Activated B cell treated with CpG ODN at 0.5 μM for 24 hours (primary cell): ENCODE results near the gene GDF2. TPM values are rescaled to one million over a fixed set of nuclear protein-coding genes. Genes with fewer than 3 reads are reported as not detected.

Experiments used
- ATAC-seq: fragments of 200-7000 bp; cut with Tn5 transposase; one replicate; pipeline ENCODE4 v1.10.0; 2021; ENCODE audit warnings: low read depth, mild to moderate bottlenecking, moderate library complexity
- CTCF ChIA-PET: fragments of 350-600 bp; sonication (Branson Sonifier 250); formaldehyde crosslinking; loops from one replicate; lab custom pipeline; 2021; ENCODE audit warnings: antibody characterized with exemption; lab: Charles Lee
- POLR2A ChIA-PET: fragments of 350-600 bp; sonication (Branson Sonifier 250); formaldehyde crosslinking; loops from one replicate; lab custom pipeline; 2021; ENCODE audit warnings: antibody characterized with exemption; lab: Charles Lee
- DNase-seq: peaks from one replicate; pipeline ENCODE4 v3.0.0; 2022
- H3K27ac Mint-ChIP-seq: one replicate; pipeline ENCODE4 v1.8.0; 2020; ENCODE audit warnings: mixed read lengths
- H3K27me3 Mint-ChIP-seq: one replicate; pipeline ENCODE4 v1.8.0; 2021; ENCODE audit warnings: mixed read lengths
- H3K36me3 Mint-ChIP-seq: one replicate; pipeline ENCODE4 v1.8.0; 2021; ENCODE audit warnings: low read depth, mixed read lengths
- H3K4me1 Mint-ChIP-seq: one replicate; pipeline ENCODE4 v1.8.0; 2021; ENCODE audit warnings: mixed read lengths
- H3K4me3 Mint-ChIP-seq: one replicate; pipeline ENCODE4 v1.8.0; 2020; ENCODE audit warnings: mild to moderate bottlenecking, mixed read lengths
- H3K9me3 Mint-ChIP-seq: one replicate; pipeline ENCODE4 v1.8.0; 2020; ENCODE audit warnings: mixed read lengths
- CTCF ChIP-seq: fragments of 200-600 bp; IDR thresholded peaks from one replicate; pipeline ENCODE4 v1.8.0; 2022; ENCODE audit warnings: antibody characterized with exemption, mild to moderate bottlenecking
- intact Hi-C: fragments of 100-400 bp; cut with micrococcal nuclease; formaldehyde crosslinking; loops from one replicate; pipeline ENCODE4 v1.15.1; 2024
- total RNA-seq: library from RNA; stranded (reverse); gene quantifications from 2 replicates; pipeline ENCODE4 v1.2.3, GENCODE V29; 2022

The GDF2 gene
- total RNA-seq, 1 donor from 2014 or later = not detected

GRCh38 chr10:47333532-47333931 lies 11.3 kb downstream of the GDF2 start:
- ChIA-PET POLR2A (no interaction called here), CTCF (interaction anchor here (1.2 kb wide), 1 partner anchor 286 kb away, joined by 3 read pairs; no protein-coding TSS in a partner anchor)
- Mint-ChIP-seq H3K36me3 (no peaks in the 10 kb centered on the region), H3K4me3 (no peak overlapping the region), H3K9me3 (peaks cover under 1% of the 10 kb centered on the region), H3K27ac (no peak overlapping the region), H3K27me3 (peaks cover 5% of the 10 kb centered on the region), H3K4me1 (no peaks in the 10 kb centered on the region)
- ATAC-seq (no peak), DNase-seq (no peak)
- intact Hi-C loops = no loop called here
- no peak for TF ChIP-seq CTCF

GRCh38 chr10:47334466-47335295 lies 12.4 kb downstream of the GDF2 start:
- TF ChIP-seq CTCF = no peak
- POLR2A ChIA-PET = no interaction called here
- CTCF ChIA-PET = no interaction called here
- Mint-ChIP-seq H3K4me1 (no peaks in the 10 kb centered on the region), H3K36me3 (no peaks in the 10 kb centered on the region), H3K9me3 (no peaks in the 10 kb centered on the region), H3K27ac (no peak overlapping the region), H3K27me3 (peaks cover 9% of the 10 kb centered on the region), H3K4me3 (no peak overlapping the region)
- ATAC-seq (no peak), DNase-seq (no peak)
- intact Hi-C loops = no loop called here

GRCh38 chr10:47335906-47336305 lies 13.7 kb downstream of the GDF2 start:
- ChIA-PET CTCF (no interaction called here), POLR2A (no interaction called here)
- H3K4me1 Mint-ChIP-seq = peaks cover 6% of the 10 kb centered on the region
- H3K36me3 Mint-ChIP-seq = no peaks in the 10 kb centered on the region
- intact Hi-C loops = no loop called here
- ATAC-seq = no peak
- peaks cover 17% of the 10 kb centered on the region for H3K27me3 Mint-ChIP-seq
- H3K9me3 Mint-ChIP-seq = no peaks in the 10 kb centered on the region
- TF ChIP-seq CTCF = no peak
- H3K4me3 Mint-ChIP-seq = no peak overlapping the region
- DNase-seq = no peak
- no peak overlapping the region for H3K27ac Mint-ChIP-seq

GRCh38 chr10:47336387-47337134 lies 14.3 kb downstream of the GDF2 start:
- DNase-seq (no peak), ATAC-seq (no peak)
- no peak overlapping the region for H3K4me3 Mint-ChIP-seq
- no peak overlapping the region for H3K27ac Mint-ChIP-seq
- ChIA-PET POLR2A (no interaction called here), CTCF (no interaction called here)
- no peaks in the 10 kb centered on the region for H3K36me3 Mint-ChIP-seq
- intact Hi-C loops = no loop called here
- peaks cover 17% of the 10 kb centered on the region for H3K27me3 Mint-ChIP-seq
- H3K9me3 Mint-ChIP-seq = no peaks in the 10 kb centered on the region
- TF ChIP-seq CTCF = no peak
- H3K4me1 Mint-ChIP-seq = peaks cover 6% of the 10 kb centered on the region

GRCh38 chr10:47337310-47337709 lies 15.1 kb downstream of the GDF2 start:
- no peak for TF ChIP-seq CTCF
- Mint-ChIP-seq H3K4me3 (no peak overlapping the region), H3K27me3 (peaks cover 17% of the 10 kb centered on the region), H3K9me3 (no peaks in the 10 kb centered on the region), H3K27ac (no peak overlapping the region), H3K36me3 (no peaks in the 10 kb centered on the region), H3K4me1 (peaks cover 6% of the 10 kb centered on the region)
- no peak for ATAC-seq
- no peak for DNase-seq
- ChIA-PET POLR2A (no interaction called here), CTCF (no interaction called here)
- intact Hi-C loops = no loop called here
